GM12878 (cell line): ENCODE measurements around the gene RAP1GAP. TPM values are rescaled to one million over a fixed set of nuclear protein-coding genes. Genes with fewer than 3 reads are reported as not detected.

ENCODE experiments used
- ATAC-seq: fragments of 200-7000 bp; cut with Tn5 transposase; 3 replicates; pipeline ENCODE4 v1.9.1; 2020; ENCODE audit warnings: mild to moderate bottlenecking, moderate library complexity
- BruUV-seq: library from RNA; stranded (reverse); fragments of 400-500 nt; replicated peaks from 2 replicates; lab custom pipeline; 2021; lab: Mats Ljungman, UMichigan
- CTCF ChIA-PET: fragments of 300-600 bp; sonication (Branson Sonifier 250); formaldehyde crosslinking; extraction: SDS; loops from one replicate; lab custom pipeline; 2021; ENCODE audit warnings: inconsistent platforms; lab: Yijun Ruan, JAX
- POLR2A ChIA-PET: fragments of 350-600 bp; formaldehyde crosslinking; extraction: SDS; loops from one replicate; lab custom pipeline; 2021; ENCODE audit warnings: inconsistent platforms; lab: Charles Lee
- RAD21 ChIA-PET: fragments of 300-600 bp; sonication (Branson Sonifier 250); formaldehyde crosslinking; loops from one replicate; lab custom pipeline; 2023; ENCODE audit warnings: antibody characterized with exemption; ENCODE audit not compliant: unreplicated experiment; lab: Charles Lee
- SMC1A ChIA-PET: fragments of 300-600 bp; sonication (Branson Sonifier 250); formaldehyde crosslinking; loops from one replicate; lab custom pipeline; 2023; ENCODE audit not compliant: unreplicated experiment, uncharacterized antibody; lab: Charles Lee
- DNase-seq: peaks from one replicate; pipeline ENCODE4 v3.0.0-alpha.2; 2011; ENCODE audit warnings: low read depth, low spot score
- FAIRE-seq: peaks from 3 replicates; lab custom pipeline; 2011; peaks lifted over from hg19 to GRCh38; lab: Jason Lieb, UNC
- H2AFZ ChIP-seq: 2 replicates; pipeline ENCODE4 v1.6.0; 2011; ENCODE audit warnings: low read depth, low read length, control low read depth; ENCODE audit not compliant: control insufficient read depth
- H3K27ac ChIP-seq: 2 replicates; pipeline ENCODE4 v1.5.1; 2011; ENCODE audit warnings: control low read depth; ENCODE audit not compliant: control insufficient read depth, insufficient read depth
- H3K27me3 ChIP-seq, 2 experiments: replicated peaks in 1 of 2; 2 replicates each; pipeline versions ENCODE4 v1.6.0 to v1.6.1; 2011; ENCODE audit warnings: low read length in 1 of 2; ENCODE audit not compliant: control insufficient read depth in 2 of 2, insufficient read depth in 2 of 2
- H3K36me3 ChIP-seq, 2 experiments: 2 replicates each; pipeline ENCODE4 v1.5.1; 2011; ENCODE audit warnings: low read length in 1 of 2; ENCODE audit not compliant: control insufficient read depth in 2 of 2, insufficient read depth in 2 of 2
- H3K4me1 ChIP-seq: 2 replicates; pipeline ENCODE4 v1.6.1; 2011; ENCODE audit warnings: mild to moderate bottlenecking, low read length, moderate library complexity, mixed read lengths; ENCODE audit not compliant: control insufficient read depth, insufficient read depth
- H3K4me2 ChIP-seq: 2 replicates; pipeline ENCODE4 v1.6.0; 2011; ENCODE audit warnings: control low read depth; ENCODE audit not compliant: control insufficient read depth, insufficient read depth
- H3K4me3 ChIP-seq: fragments of 200-600 bp; sonication (generic); 2 replicates; pipeline ENCODE4 v1.5.1; 2016
- H3K79me2 ChIP-seq: 2 replicates; pipeline ENCODE4 v1.6.0; 2011; ENCODE audit warnings: low read length; ENCODE audit not compliant: control insufficient read depth, insufficient read depth
- H3K9ac ChIP-seq: 2 replicates; pipeline ENCODE4 v1.8.0; 2011; ENCODE audit warnings: low read length, control low read depth, mixed read lengths; ENCODE audit not compliant: control insufficient read depth, insufficient read depth
- H3K9me3 ChIP-seq: replicated peaks from 3 replicates; pipeline ENCODE4 v1.5.1; 2011; ENCODE audit warnings: mild to moderate bottlenecking, low read length; ENCODE audit not compliant: control insufficient read depth, insufficient read depth
- H4K20me1 ChIP-seq: 2 replicates; pipeline ENCODE4 v1.6.0; 2011; ENCODE audit not compliant: control insufficient read depth, insufficient read depth
- GATAD2B ChIP-seq: fragments of 450-650 bp; conservative IDR thresholded peaks from 2 replicates; pipeline ENCODE4 v1.6.1; 2017; ENCODE audit warnings: low read depth, mild to moderate bottlenecking, moderate library complexity
- ZBTB4 ChIP-seq: fragments of 450-650 bp; formaldehyde crosslinking; IDR thresholded peaks from 2 replicates; pipeline ENCODE4 v1.4.0; 2022; ENCODE audit warnings: mild to moderate bottlenecking, moderate library complexity
- WGBS: methylation state at CpG from one replicate; pipeline ENCODE4 v1.1.6; 2016; ENCODE audit warnings: low lambda C conversion rate; ENCODE audit not compliant: insufficient replicate concordance, insufficient coverage; ENCODE audit errors: missing lambda C conversion rate; 5-methylcytosine and 5-hydroxymethylcytosine counted together
- in situ Hi-C: fragments of 300-500 bp; cut with MboI; formaldehyde crosslinking; loops from 9 replicates; pipeline ENCODE4 v1.14.3; 2018; ENCODE audit warnings: mixed read lengths
- intact Hi-C: fragments of 100-400 bp; cut with micrococcal nuclease; formaldehyde crosslinking; loops from one replicate; pipeline ENCODE4 v1.14.2; 2022; ENCODE audit not compliant: unreplicated experiment
- polyA plus RNA-seq, 11 experiments: library from polyadenylated mRNA; depleted of rRNA in 4 of 11; unstranded in 6 of 11; stranded (reverse) in 5 of 11; fragments of >200 nt; fragmentation: Nextera tagmentation in 4 of 11; fragmentation: Illumina TruSeq in 1 of 11; extraction: Ambion mirVana in 4 of 11; extraction: Trizol in 1 of 11; gene quantifications; 1 replicate in 1 of 11; 2 replicates in 10 of 11; pipeline versions ENCODE4 v1.2.1 to v1.2.3, GENCODE V29; 2011 to 2016; ENCODE audit warnings: inconsistent platforms in 2 of 11, missing spikeins in 2 of 11, low read depth in 1 of 11
- total RNA-seq, 4 experiments: library from RNA; depleted of rRNA in 3 of 4; stranded (reverse); fragments of >200 nt in 3 of 4; fragmentation: Illumina TruSeq in 1 of 4; extraction: Trizol in 1 of 4; gene quantifications; 2 replicates each; pipeline versions ENCODE4 v1.2.1 to v1.2.3, GENCODE V29; 2013 to 2021
- TF ChIP-seq, protein P1 (sequence below): IDR thresholded peaks from 2 replicates; pipeline ENCODE4 v1.6.1; 2011; ENCODE audit warnings: low read depth, low read length, improper control_type of control experiment, borderline replicate concordance

The RAP1GAP gene
- total and polyA plus RNA-seq, 10 of the 15 experiments (the other 5 are each of a cell fraction or from before 2014, with no cell fraction given), result 0.04 to 0.96 (median 0.09) TPM; not detected in 3

DNA sequence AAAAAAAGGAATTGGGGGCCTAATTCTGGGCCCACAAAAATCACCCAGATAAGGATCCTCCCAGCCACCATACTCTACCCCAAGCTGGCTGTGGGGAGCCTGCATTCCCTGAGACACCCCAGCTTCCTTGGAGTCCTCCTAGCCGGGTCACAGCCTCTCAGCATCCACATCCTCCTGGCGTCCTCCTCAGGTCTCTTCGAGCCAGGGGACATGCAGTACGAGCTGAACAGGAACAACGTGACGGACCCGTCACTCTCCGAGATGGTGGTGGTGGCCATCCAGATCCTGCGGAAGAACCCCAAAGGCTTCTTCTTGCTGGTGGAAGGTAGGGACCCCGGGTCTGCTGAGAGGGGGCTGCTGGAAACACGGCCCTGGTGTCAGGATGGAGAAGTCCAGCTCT, 95.7 kb downstream of the RAP1GAP start:
- ATAC-seq, result no peak
- FAIRE-seq, result no peak
- ChIA-PET CTCF (no interaction called here), POLR2A (no interaction called here), RAD21 (interaction anchor here (1.0 kb wide), 1 partner anchor 341 kb away, joined by 3 read pairs; no protein-coding TSS in a partner anchor), SMC1A (interaction anchor here (1.1 kb wide), 2 partner anchors 63 to 203 kb away, joined by 3 read pairs; no protein-coding TSS in a partner anchor)
- in situ Hi-C loops (no loop called here), intact Hi-C loops (loop anchor here (10.0 kb wide), 1 partner anchor 199 kb away; no protein-coding TSS in a partner anchor)
- Histone ChIP-seq H3K36me3 (no peaks in the 10 kb centered on the region), H4K20me1 (no peaks in the 10 kb centered on the region), H3K79me2 (no peaks in the 10 kb centered on the region), H3K9ac (no peak overlapping the region), H2AFZ (no peak overlapping the region), H3K4me2 (no peak overlapping the region), H3K4me1 (no peaks in the 10 kb centered on the region), H3K9me3 (no peaks in the 10 kb centered on the region), H3K4me3 (no peak overlapping the region), H3K27me3 (no peaks in the 10 kb centered on the region; a peak in 2 of 4 replicates), H3K27ac (no peak overlapping the region)
- BruUV-seq, result no TSS peak
- 33% methylated on average over 11 of the region's 11 CpGs for WGBS
- no peak for DNase-seq
- TF ChIP-seq GATAD2B, result no peak
- TF ChIP-seq, protein P1, sequence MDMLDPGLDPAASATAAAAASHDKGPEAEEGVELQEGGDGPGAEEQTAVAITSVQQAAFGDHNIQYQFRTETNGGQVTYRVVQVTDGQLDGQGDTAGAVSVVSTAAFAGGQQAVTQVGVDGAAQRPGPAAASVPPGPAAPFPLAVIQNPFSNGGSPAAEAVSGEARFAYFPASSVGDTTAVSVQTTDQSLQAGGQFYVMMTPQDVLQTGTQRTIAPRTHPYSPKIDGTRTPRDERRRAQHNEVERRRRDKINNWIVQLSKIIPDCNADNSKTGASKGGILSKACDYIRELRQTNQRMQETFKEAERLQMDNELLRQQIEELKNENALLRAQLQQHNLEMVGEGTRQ, result no peak

DNA sequence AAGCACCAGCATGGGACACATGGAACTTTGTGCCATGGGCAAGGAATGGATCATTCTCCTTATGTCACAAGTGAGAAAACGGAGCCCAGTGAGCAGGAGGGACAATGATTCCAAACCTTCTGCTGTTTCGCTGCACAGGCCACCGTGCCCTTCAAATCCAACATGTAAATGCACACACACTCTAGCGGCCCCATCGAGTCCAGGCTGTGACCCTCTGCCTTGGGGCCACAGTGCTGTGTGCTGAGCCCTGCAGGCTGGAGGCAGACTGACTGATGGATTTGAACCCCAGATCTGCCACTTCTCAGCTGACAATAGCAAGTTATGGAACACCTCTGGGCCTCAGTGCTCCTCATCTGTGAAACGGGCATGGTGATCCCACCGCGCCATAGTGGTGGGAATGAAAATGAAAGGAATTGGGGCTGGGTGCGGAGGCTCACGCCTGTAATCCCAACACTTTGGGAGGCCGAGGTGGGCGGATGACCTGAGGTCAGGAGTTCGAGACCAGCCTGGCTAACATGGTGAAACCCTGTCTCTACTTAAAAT, 96.4 kb downstream of the RAP1GAP start:
- intact Hi-C loops (loop anchor here (10.0 kb wide), 1 partner anchor 198 kb away; no protein-coding TSS in a partner anchor), in situ Hi-C loops (no loop called here)
- Histone ChIP-seq H3K9me3 (no peaks in the 10 kb centered on the region), H3K27ac (no peak overlapping the region), H3K4me1 (no peaks in the 10 kb centered on the region), H3K79me2 (no peaks in the 10 kb centered on the region), H3K36me3 (no peaks in the 10 kb centered on the region), H3K4me3 (no peak overlapping the region), H4K20me1 (no peaks in the 10 kb centered on the region), H3K4me2 (no peak overlapping the region), H3K27me3 (no peaks in the 10 kb centered on the region; a peak in 2 of 4 replicates), H3K9ac (no peak overlapping the region), H2AFZ (no peak overlapping the region)
- ChIA-PET POLR2A (no interaction called here), SMC1A (interaction anchor here (1.1 kb wide), 2 partner anchors 62 to 203 kb away, joined by 3 read pairs; no protein-coding TSS in a partner anchor), CTCF (interaction anchor here (1.5 kb wide), 1 partner anchor 37 kb away, joined by 6 read pairs; no protein-coding TSS in a partner anchor), RAD21 (interaction anchor here (1.0 kb wide), 1 partner anchor 341 kb away, joined by 3 read pairs; no protein-coding TSS in a partner anchor)
- ATAC-seq (no peak), FAIRE-seq (no peak), DNase-seq (no peak)
- no peak for TF ChIP-seq ZBTB4
- WGBS, result 30% methylated on average over 13 of the region's 13 CpGs
- BruUV-seq, result no TSS peak
